ENCODE measurements around the gene ERN1.

Gene ERN1

DNA sequence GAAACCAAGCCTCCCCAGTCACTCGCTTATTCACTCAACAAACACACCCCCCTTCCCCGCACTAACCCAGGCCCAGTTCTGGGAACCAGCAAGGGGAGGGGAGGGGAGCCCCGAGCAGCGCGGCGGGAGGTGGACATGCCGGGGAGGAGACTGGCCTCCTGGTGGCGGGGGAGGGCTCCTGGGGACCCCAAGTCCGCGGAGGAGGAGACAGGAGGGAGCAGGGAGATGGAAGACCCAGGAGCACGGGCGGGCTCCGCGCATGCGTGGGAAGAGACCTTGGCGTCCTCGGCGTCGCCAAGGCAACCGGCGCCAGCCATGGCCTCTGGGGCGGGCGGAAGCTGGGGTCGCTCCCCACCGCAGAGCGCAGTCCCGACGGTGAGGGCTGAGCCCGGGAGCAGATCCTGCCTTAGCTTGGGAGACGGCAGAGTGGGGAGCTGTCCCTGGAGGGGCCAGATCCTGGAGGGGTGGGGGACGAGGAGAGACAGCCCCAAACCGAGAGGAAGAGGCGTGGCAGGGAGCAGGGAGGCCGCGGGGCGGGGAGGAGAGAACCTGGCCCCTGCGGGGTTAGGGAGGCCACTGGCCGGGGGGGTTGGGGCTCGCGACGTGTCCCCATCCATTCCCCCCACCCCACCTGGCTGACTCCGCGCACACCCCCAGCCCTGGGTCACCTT, 131.8 kb downstream of the ERN1 start, which contains the start of gene PRR29:
Gene PRR29, plus strand, starts transcription at position 302 of the 671 bp plus-strand sequence. Its CDS starts 14 bp downstream, at position 316.
- H3K9me3 ChIP-seq (ENCODE audit: insufficient read depth, low read depth, low read length) = no peaks in the 10 kb centered on the region
- no peaks in the 10 kb centered on the region for H3K36me3 ChIP-seq (ENCODE audit: insufficient read depth, low read length)
- peak within 1 kb of the TSS; percentile 2 for H3K9ac ChIP-seq (ENCODE audit: low read depth, low read length)
- peaks cover 6% of the 10 kb centered on the region; the same call in 1 of the 2 replicates for H3K4me1 ChIP-seq (ENCODE audit: insufficient read depth, low read length)
- peaks cover 36% of the 10 kb centered on the region for H3K27me3 ChIP-seq (ENCODE audit: insufficient read depth, low read length)
- H3K4me3 ChIP-seq (ENCODE audit: low read length) = peak within 1 kb of the TSS; percentile 90
- H3K27ac ChIP-seq (ENCODE audit: low read depth, low read length) = no peak within 1 kb of the TSS
- WGBS = 2% methylated on average over 36 of the region's 43 CpGs

GRCh38 chr17:63997341-63998048, 132.4 kb downstream of the ERN1 start:
- 12% methylated on average over 19 of the region's 19 CpGs for WGBS
- no peak overlapping the region for H3K27ac ChIP-seq (ENCODE audit: low read depth, low read length)
- H3K27me3 ChIP-seq (ENCODE audit: insufficient read depth, low read length) = peaks cover 40% of the 10 kb centered on the region
- no peaks in the 10 kb centered on the region for H3K36me3 ChIP-seq (ENCODE audit: insufficient read depth, low read length)
- H3K9me3 ChIP-seq (ENCODE audit: insufficient read depth, low read depth, low read length) = no peaks in the 10 kb centered on the region
- peaks cover 6% of the 10 kb centered on the region; the same call in 1 of the 2 replicates for H3K4me1 ChIP-seq (ENCODE audit: insufficient read depth, low read length)
- H3K4me3 ChIP-seq (ENCODE audit: low read length) = peak overlapping the region; percentile 90
- H3K9ac ChIP-seq (ENCODE audit: low read depth, low read length) = peak overlapping the region; percentile 2; the same call in 1 of the 2 replicates

DNA sequence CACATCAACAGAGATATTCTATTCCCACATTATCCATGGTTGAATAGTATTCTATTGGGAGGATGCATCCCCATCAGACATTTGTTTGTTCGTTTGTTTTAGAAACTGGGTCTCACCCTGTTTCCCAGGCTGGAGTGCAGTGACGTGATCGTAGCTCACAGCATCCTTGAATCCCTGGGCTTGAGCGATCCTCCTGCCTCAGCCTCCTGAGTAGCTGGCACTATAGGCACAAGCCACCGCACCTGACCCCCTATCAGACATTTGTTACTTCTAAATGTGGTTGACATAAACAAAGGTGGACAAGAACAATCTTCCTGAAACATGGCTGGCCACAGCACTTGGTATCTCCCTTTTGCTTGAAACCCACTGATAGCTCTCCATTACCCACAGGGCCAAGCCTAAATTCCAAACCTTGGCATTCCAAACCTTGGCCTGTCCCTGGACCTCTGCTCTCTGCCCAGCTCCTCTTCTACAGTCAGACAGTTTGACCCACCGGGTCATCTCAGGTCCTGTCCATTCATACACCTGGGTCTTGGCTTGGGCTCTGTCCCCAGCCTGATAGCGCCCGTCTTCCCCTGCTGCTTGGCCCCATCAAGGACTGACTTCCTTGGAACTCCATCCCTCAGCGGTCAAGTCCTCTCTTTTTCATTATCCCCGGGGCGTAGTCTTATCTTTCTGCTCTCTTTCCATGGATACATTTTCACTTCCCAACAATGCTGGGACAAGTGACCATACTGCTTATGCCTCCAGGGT, 133.3 kb downstream of the ERN1 start:
- no peak overlapping the region for H3K27ac ChIP-seq (ENCODE audit: low read depth, low read length)
- H3K36me3 ChIP-seq (ENCODE audit: insufficient read depth, low read length) = no peaks in the 10 kb centered on the region
- H3K4me3 ChIP-seq (ENCODE audit: low read length) = no peak overlapping the region
- peaks cover 6% of the 10 kb centered on the region; the same call in 1 of the 2 replicates for H3K4me1 ChIP-seq (ENCODE audit: insufficient read depth, low read length)
- H3K27me3 ChIP-seq (ENCODE audit: insufficient read depth, low read length) = peaks cover 47% of the 10 kb centered on the region
- WGBS = 92% methylated on average over 11 of the region's 11 CpGs
- no peaks in the 10 kb centered on the region for H3K9me3 ChIP-seq (ENCODE audit: insufficient read depth, low read depth, low read length)
- H3K9ac ChIP-seq (ENCODE audit: low read depth, low read length) = no peak overlapping the region

DNA sequence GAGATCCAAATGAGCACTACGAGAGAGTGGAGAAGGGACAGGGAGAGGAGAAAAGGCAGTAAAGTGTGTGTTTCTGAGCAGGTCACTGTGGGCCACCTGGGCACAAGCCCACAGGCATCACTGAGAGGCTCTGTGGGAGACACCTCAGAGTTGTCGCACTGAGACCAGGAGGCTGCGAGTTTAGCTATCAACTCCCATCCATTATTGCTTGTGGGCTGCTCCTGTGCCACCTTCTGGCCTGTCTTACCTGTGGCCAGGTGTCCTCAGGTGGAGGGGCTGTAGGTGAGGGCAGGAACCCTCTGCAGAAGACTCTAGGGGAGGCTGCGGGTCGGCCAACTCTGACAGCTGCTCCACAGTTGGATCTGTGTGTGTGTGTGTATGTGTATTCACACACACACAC, 134.3 kb downstream of the ERN1 start:
- peaks cover 6% of the 10 kb centered on the region; the same call in 1 of the 2 replicates for H3K4me1 ChIP-seq (ENCODE audit: insufficient read depth, low read length)
- WGBS = 83% methylated on average over 3 of the region's 5 CpGs
- H3K36me3 ChIP-seq (ENCODE audit: insufficient read depth, low read length) = no peaks in the 10 kb centered on the region
- H3K27me3 ChIP-seq (ENCODE audit: insufficient read depth, low read length) = peaks cover 47% of the 10 kb centered on the region
- no peak overlapping the region for H3K9ac ChIP-seq (ENCODE audit: low read depth, low read length)
- H3K27ac ChIP-seq (ENCODE audit: low read depth, low read length) = no peak overlapping the region
- no peak overlapping the region for H3K4me3 ChIP-seq (ENCODE audit: low read length)
- no peaks in the 10 kb centered on the region for H3K9me3 ChIP-seq (ENCODE audit: insufficient read depth, low read depth, low read length)

GRCh38 chr17:63993368-63993985, 136.5 kb downstream of the ERN1 start:
- 74% methylated on average over 3 of the region's 3 CpGs for WGBS
- H3K9ac ChIP-seq (ENCODE audit: low read depth, low read length) = no peak overlapping the region
- peaks cover 12% of the 10 kb centered on the region for H3K4me1 ChIP-seq (ENCODE audit: insufficient read depth, low read length)
- no peaks in the 10 kb centered on the region for H3K9me3 ChIP-seq (ENCODE audit: insufficient read depth, low read depth, low read length)
- no peaks in the 10 kb centered on the region for H3K36me3 ChIP-seq (ENCODE audit: insufficient read depth, low read length)
- peaks cover 41% of the 10 kb centered on the region for H3K27me3 ChIP-seq (ENCODE audit: insufficient read depth, low read length)
- H3K27ac ChIP-seq (ENCODE audit: low read depth, low read length) = no peak overlapping the region
- H3K4me3 ChIP-seq (ENCODE audit: low read length) = no peak overlapping the region

DNA sequence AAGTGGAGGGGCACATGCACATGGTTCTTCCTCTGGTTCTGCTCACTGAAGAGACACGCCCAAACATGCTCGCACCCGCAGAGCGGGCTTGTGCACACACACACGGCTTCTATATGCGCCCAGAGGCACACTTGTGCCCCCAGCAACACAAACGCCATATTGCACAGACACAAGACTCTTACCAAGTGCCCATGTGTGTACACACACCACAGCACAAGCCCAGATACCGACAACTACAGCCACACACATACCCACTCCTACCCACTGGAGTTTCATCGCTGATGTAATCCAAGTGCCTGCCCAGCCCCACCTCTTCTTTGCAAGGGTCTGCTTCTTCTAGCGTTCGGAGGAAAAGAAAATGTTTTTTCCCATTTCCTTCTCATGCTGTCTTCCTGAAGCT, 138.3 kb downstream of the ERN1 start:
- Histone ChIP-seq H3K9me3 (ENCODE audit: insufficient read depth, low read depth, low read length) (no peaks in the 10 kb centered on the region), H3K4me3 (ENCODE audit: low read length) (no peak overlapping the region), H3K27me3 (ENCODE audit: insufficient read depth, low read length) (peaks cover 27% of the 10 kb centered on the region), H3K36me3 (ENCODE audit: insufficient read depth, low read length) (no peaks in the 10 kb centered on the region), H3K9ac (ENCODE audit: low read depth, low read length) (no peak overlapping the region), H3K4me1 (ENCODE audit: insufficient read depth, low read length) (peaks cover 6% of the 10 kb centered on the region), H3K27ac (ENCODE audit: low read depth, low read length) (no peak overlapping the region)
- 92% methylated on average over 11 of the region's 11 CpGs for WGBS

GRCh38 chr17:63989622-63990345, 140.2 kb downstream of the ERN1 start:
- H3K36me3 ChIP-seq (ENCODE audit: insufficient read depth, low read length) = no peaks in the 10 kb centered on the region
- H3K4me3 ChIP-seq (ENCODE audit: low read length) = no peak overlapping the region
- no peak overlapping the region for H3K27ac ChIP-seq (ENCODE audit: low read depth, low read length)
- H3K27me3 ChIP-seq (ENCODE audit: insufficient read depth, low read length) = peaks cover 24% of the 10 kb centered on the region
- peaks cover 6% of the 10 kb centered on the region for H3K4me1 ChIP-seq (ENCODE audit: insufficient read depth, low read length)
- WGBS = 90% methylated on average over 21 of the region's 21 CpGs
- no peak overlapping the region for H3K9ac ChIP-seq (ENCODE audit: low read depth, low read length)
- no peaks in the 10 kb centered on the region for H3K9me3 ChIP-seq (ENCODE audit: insufficient read depth, low read depth, low read length)
